Gastrocnemius medialis (tissue), 4 donors: ENCODE measurements around the gene FGF2.

Experiments
- POLR2A ChIP-seq, 2 donors: fragments of 450-650 bp; IDR thresholded peaks; one replicate each; pipeline ENCODE4 v1.6.1; 2017; ENCODE audit warnings: antibody characterized with exemption in 2 of 2, mild to moderate bottlenecking in 2 of 2, moderate library complexity in 2 of 2
- TF ChIP-seq, protein P1 (sequence below), 5 experiments: fragments of 450-650 bp in 3 of 5; fragments of 200-600 bp in 2 of 5; sonication (generic) in 2 of 5; IDR thresholded peaks in 4 of 5; conservative IDR thresholded peaks in 1 of 5; 1 replicate in 4 of 5; 2 replicates in 1 of 5; pipeline ENCODE4 v1.5.1; 2016 to 2019; ENCODE audit warnings: antibody characterized with exemption in 5 of 5, mild to moderate bottlenecking in 3 of 5, moderate library complexity in 3 of 5

- TF ChIP-seq, protein P1, sequence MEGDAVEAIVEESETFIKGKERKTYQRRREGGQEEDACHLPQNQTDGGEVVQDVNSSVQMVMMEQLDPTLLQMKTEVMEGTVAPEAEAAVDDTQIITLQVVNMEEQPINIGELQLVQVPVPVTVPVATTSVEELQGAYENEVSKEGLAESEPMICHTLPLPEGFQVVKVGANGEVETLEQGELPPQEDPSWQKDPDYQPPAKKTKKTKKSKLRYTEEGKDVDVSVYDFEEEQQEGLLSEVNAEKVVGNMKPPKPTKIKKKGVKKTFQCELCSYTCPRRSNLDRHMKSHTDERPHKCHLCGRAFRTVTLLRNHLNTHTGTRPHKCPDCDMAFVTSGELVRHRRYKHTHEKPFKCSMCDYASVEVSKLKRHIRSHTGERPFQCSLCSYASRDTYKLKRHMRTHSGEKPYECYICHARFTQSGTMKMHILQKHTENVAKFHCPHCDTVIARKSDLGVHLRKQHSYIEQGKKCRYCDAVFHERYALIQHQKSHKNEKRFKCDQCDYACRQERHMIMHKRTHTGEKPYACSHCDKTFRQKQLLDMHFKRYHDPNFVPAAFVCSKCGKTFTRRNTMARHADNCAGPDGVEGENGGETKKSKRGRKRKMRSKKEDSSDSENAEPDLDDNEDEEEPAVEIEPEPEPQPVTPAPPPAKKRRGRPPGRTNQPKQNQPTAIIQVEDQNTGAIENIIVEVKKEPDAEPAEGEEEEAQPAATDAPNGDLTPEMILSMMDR (IDR thresholded peaks at IDR 0.05 in 4 of 5, conservative IDR thresholded peaks at IDR 0.05 in 1 of 5), result no peak
- no peak for TF ChIP-seq POLR2A (IDR thresholded peaks at IDR 0.05)
These were observed 528 bp upstream of the FGF2 start for GRCh38 chr4:122826079-122826527.
